GM12878 (cell line): ENCODE results near the gene ATP1B1. TPM values are rescaled to one million over a fixed set of nuclear protein-coding genes. Genes with fewer than 3 reads are reported as not detected.
A peak's percentile ranks its signal among the peaks of the same experiment; 100 is the strongest.

ENCODE experiments used
- ATAC-seq: fragments of 200-7000 bp; cut with Tn5 transposase; 3 replicates; pipeline ENCODE4 v1.9.1; 2020; ENCODE audit warnings: mild to moderate bottlenecking, moderate library complexity
- BruUV-seq: library from RNA; stranded (reverse); fragments of 400-500 nt; replicated peaks from 2 replicates; lab custom pipeline; 2021; lab: Mats Ljungman, UMichigan
- CTCF ChIA-PET: fragments of 300-600 bp; sonication (Branson Sonifier 250); formaldehyde crosslinking; extraction: SDS; loops from one replicate; lab custom pipeline; 2021; ENCODE audit warnings: inconsistent platforms; lab: Yijun Ruan, JAX
- POLR2A ChIA-PET: fragments of 350-600 bp; formaldehyde crosslinking; extraction: SDS; loops from one replicate; lab custom pipeline; 2021; ENCODE audit warnings: inconsistent platforms; lab: Charles Lee
- RAD21 ChIA-PET: fragments of 300-600 bp; sonication (Branson Sonifier 250); formaldehyde crosslinking; loops from one replicate; lab custom pipeline; 2023; ENCODE audit warnings: antibody characterized with exemption; ENCODE audit not compliant: unreplicated experiment; lab: Charles Lee
- SMC1A ChIA-PET: fragments of 300-600 bp; sonication (Branson Sonifier 250); formaldehyde crosslinking; loops from one replicate; lab custom pipeline; 2023; ENCODE audit not compliant: unreplicated experiment, uncharacterized antibody; lab: Charles Lee
- DNase-seq: peaks from one replicate; pipeline ENCODE4 v3.0.0-alpha.2; 2011; ENCODE audit warnings: low read depth, low spot score
- FAIRE-seq: peaks from 3 replicates; lab custom pipeline; 2011; peaks lifted over from hg19 to GRCh38; lab: Jason Lieb, UNC
- H2AFZ ChIP-seq: 2 replicates; pipeline ENCODE4 v1.6.0; 2011; ENCODE audit warnings: low read depth, low read length, control low read depth; ENCODE audit not compliant: control insufficient read depth
- H3K27ac ChIP-seq: 2 replicates; pipeline ENCODE4 v1.5.1; 2011; ENCODE audit warnings: control low read depth; ENCODE audit not compliant: control insufficient read depth, insufficient read depth
- H3K27me3 ChIP-seq, 2 experiments: replicated peaks in 1 of 2; 2 replicates each; pipeline versions ENCODE4 v1.6.0 to v1.6.1; 2011; ENCODE audit warnings: low read length in 1 of 2; ENCODE audit not compliant: control insufficient read depth in 2 of 2, insufficient read depth in 2 of 2
- H3K36me3 ChIP-seq, 2 experiments: 2 replicates each; pipeline ENCODE4 v1.5.1; 2011; ENCODE audit warnings: low read length in 1 of 2; ENCODE audit not compliant: control insufficient read depth in 2 of 2, insufficient read depth in 2 of 2
- H3K4me1 ChIP-seq: 2 replicates; pipeline ENCODE4 v1.6.1; 2011; ENCODE audit warnings: mild to moderate bottlenecking, low read length, moderate library complexity, mixed read lengths; ENCODE audit not compliant: control insufficient read depth, insufficient read depth
- H3K4me2 ChIP-seq: 2 replicates; pipeline ENCODE4 v1.6.0; 2011; ENCODE audit warnings: control low read depth; ENCODE audit not compliant: control insufficient read depth, insufficient read depth
- H3K4me3 ChIP-seq: fragments of 200-600 bp; sonication (generic); 2 replicates; pipeline ENCODE4 v1.5.1; 2016
- H3K79me2 ChIP-seq: 2 replicates; pipeline ENCODE4 v1.6.0; 2011; ENCODE audit warnings: low read length; ENCODE audit not compliant: control insufficient read depth, insufficient read depth
- H3K9ac ChIP-seq: 2 replicates; pipeline ENCODE4 v1.8.0; 2011; ENCODE audit warnings: low read length, control low read depth, mixed read lengths; ENCODE audit not compliant: control insufficient read depth, insufficient read depth
- H3K9me3 ChIP-seq: replicated peaks from 3 replicates; pipeline ENCODE4 v1.5.1; 2011; ENCODE audit warnings: mild to moderate bottlenecking, low read length; ENCODE audit not compliant: control insufficient read depth, insufficient read depth
- H4K20me1 ChIP-seq: 2 replicates; pipeline ENCODE4 v1.6.0; 2011; ENCODE audit not compliant: control insufficient read depth, insufficient read depth
- EED ChIP-seq: sonication (generic); IDR thresholded peaks from 2 replicates; pipeline ENCODE4 v1.6.1; 2016; ENCODE audit warnings: antibody characterized with exemption, low read depth
- WGBS: methylation state at CpG from one replicate; pipeline ENCODE4 v1.1.6; 2016; ENCODE audit warnings: low lambda C conversion rate; ENCODE audit not compliant: insufficient replicate concordance, insufficient coverage; ENCODE audit errors: missing lambda C conversion rate; 5-methylcytosine and 5-hydroxymethylcytosine counted together
- in situ Hi-C: fragments of 300-500 bp; cut with MboI; formaldehyde crosslinking; loops from 9 replicates; pipeline ENCODE4 v1.14.3; 2018; ENCODE audit warnings: mixed read lengths
- intact Hi-C: fragments of 100-400 bp; cut with micrococcal nuclease; formaldehyde crosslinking; loops from one replicate; pipeline ENCODE4 v1.14.2; 2022; ENCODE audit not compliant: unreplicated experiment
- polyA plus RNA-seq, 11 experiments: library from polyadenylated mRNA; depleted of rRNA in 4 of 11; unstranded in 6 of 11; stranded (reverse) in 5 of 11; fragments of >200 nt; fragmentation: Nextera tagmentation in 4 of 11; fragmentation: Illumina TruSeq in 1 of 11; extraction: Ambion mirVana in 4 of 11; extraction: Trizol in 1 of 11; gene quantifications; 1 replicate in 1 of 11; 2 replicates in 10 of 11; pipeline versions ENCODE4 v1.2.1 to v1.2.3, GENCODE V29; 2011 to 2016; ENCODE audit warnings: inconsistent platforms in 2 of 11, missing spikeins in 2 of 11, low read depth in 1 of 11
- total RNA-seq, 4 experiments: library from RNA; depleted of rRNA in 3 of 4; stranded (reverse); fragments of >200 nt in 3 of 4; fragmentation: Illumina TruSeq in 1 of 4; extraction: Trizol in 1 of 4; gene quantifications; 2 replicates each; pipeline versions ENCODE4 v1.2.1 to v1.2.3, GENCODE V29; 2013 to 2021
- TF ChIP-seq, protein P1 (sequence below): fragments of 450-650 bp; IDR thresholded peaks from 2 replicates; pipeline ENCODE4 v1.6.1; 2016; ENCODE audit warnings: mild to moderate bottlenecking, moderate library complexity, borderline replicate concordance

ATP1B1 gene
- total and polyA plus RNA-seq, 10 of the 15 experiments (the other 5 are each of a cell fraction or from before 2014, with no cell fraction given) = 0.84 to 14.0 (median 1.4) TPM

DNA sequence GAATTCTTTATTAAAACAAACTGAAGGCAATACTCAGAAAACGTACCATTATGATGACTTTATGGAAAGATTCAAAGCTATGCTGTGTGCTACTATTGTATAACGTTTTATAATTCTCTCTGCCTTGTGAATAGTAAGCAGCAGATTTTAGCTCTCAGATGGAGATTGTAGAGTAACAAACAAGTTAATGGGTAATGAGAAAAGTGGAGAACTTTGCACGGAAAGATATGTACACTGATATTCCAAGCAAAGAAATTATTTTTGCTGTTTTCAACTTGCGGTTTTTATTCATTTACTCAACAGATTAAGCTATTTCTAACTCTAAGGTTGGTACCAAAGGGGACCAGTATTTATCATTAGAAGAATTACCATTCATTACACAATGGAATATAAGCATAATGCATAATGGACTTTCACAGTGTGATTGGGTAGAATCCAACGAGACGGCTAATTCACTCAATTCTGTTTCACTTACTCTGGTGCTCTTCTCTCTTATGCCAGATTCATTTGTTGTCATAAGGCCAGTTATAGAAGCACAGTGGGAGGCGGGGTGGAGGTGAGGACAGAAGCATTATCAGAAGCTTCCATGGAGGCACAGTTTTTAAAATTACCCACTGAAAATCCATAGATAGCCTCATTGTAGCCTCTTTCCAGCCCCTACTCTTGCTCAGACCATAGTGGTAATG is 38.6 kb downstream of the ATP1B1 start:
- WGBS = 69% methylated on average over 7 of the region's 7 CpGs
- H3K9me3 ChIP-seq = no peaks in the 10 kb centered on the region
- no peak overlapping the region for H3K9ac ChIP-seq
- H4K20me1 ChIP-seq = no peaks in the 10 kb centered on the region
- RAD21 ChIA-PET = no interaction called here
- CTCF ChIA-PET = interaction anchor here (0.8 to 1.3 kb wide), 2 partner anchors 509 to 701 kb away, joined by 3 to 4 read pairs; no protein-coding TSS in a partner anchor
- POLR2A ChIA-PET = no interaction called here
- no peak for TF ChIP-seq EED
- TF ChIP-seq, protein P1, sequence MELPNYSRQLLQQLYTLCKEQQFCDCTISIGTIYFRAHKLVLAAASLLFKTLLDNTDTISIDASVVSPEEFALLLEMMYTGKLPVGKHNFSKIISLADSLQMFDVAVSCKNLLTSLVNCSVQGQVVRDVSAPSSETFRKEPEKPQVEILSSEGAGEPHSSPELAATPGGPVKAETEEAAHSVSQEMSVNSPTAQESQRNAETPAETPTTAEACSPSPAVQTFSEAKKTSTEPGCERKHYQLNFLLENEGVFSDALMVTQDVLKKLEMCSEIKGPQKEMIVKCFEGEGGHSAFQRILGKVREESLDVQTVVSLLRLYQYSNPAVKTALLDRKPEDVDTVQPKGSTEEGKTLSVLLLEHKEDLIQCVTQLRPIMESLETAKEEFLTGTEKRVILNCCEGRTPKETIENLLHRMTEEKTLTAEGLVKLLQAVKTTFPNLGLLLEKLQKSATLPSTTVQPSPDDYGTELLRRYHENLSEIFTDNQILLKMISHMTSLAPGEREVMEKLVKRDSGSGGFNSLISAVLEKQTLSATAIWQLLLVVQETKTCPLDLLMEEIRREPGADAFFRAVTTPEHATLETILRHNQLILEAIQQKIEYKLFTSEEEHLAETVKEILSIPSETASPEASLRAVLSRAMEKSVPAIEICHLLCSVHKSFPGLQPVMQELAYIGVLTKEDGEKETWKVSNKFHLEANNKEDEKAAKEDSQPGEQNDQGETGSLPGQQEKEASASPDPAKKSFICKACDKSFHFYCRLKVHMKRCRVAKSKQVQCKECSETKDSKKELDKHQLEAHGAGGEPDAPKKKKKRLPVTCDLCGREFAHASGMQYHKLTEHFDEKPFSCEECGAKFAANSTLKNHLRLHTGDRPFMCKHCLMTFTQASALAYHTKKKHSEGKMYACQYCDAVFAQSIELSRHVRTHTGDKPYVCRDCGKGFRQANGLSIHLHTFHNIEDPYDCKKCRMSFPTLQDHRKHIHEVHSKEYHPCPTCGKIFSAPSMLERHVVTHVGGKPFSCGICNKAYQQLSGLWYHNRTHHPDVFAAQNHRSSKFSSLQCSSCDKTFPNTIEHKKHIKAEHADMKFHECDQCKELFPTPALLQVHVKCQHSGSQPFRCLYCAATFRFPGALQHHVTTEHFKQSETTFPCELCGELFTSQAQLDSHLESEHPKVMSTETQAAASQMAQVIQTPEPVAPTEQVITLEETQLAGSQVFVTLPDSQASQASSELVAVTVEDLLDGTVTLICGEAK = peak; percentile 18; the same call in 1 of the 2 replicates
- no peak overlapping the region for H3K4me2 ChIP-seq
- intact Hi-C loops = no loop called here
- SMC1A ChIA-PET = interaction anchor here (0.7 to 1.7 kb wide), 5 partner anchors 15 to 541 kb away, joined by 3 to 6 read pairs (median 3); no protein-coding TSS in a partner anchor
- no peak overlapping the region for H3K4me3 ChIP-seq
- BruUV-seq = no TSS peak
- in situ Hi-C loops = no loop called here
- FAIRE-seq (no peak), DNase-seq (no peak), ATAC-seq (no peak)
- H3K79me2 ChIP-seq = no peaks in the 10 kb centered on the region
- no peaks in the 10 kb centered on the region for H3K4me1 ChIP-seq
- H3K36me3 ChIP-seq = no peaks in the 10 kb centered on the region
- no peaks in the 10 kb centered on the region for H3K27me3 ChIP-seq
- no peak overlapping the region for H2AFZ ChIP-seq
- no peak overlapping the region for H3K27ac ChIP-seq
